Measurements from ENCODE around the gene VOPP1. TPM values are rescaled to one million over a fixed set of nuclear protein-coding genes. Genes with fewer than 3 reads are reported as not detected.

Gene VOPP1
- total RNA-seq, 6 experiments from 2014 or later = 103 to 135 (median 122) TPM

DNA sequence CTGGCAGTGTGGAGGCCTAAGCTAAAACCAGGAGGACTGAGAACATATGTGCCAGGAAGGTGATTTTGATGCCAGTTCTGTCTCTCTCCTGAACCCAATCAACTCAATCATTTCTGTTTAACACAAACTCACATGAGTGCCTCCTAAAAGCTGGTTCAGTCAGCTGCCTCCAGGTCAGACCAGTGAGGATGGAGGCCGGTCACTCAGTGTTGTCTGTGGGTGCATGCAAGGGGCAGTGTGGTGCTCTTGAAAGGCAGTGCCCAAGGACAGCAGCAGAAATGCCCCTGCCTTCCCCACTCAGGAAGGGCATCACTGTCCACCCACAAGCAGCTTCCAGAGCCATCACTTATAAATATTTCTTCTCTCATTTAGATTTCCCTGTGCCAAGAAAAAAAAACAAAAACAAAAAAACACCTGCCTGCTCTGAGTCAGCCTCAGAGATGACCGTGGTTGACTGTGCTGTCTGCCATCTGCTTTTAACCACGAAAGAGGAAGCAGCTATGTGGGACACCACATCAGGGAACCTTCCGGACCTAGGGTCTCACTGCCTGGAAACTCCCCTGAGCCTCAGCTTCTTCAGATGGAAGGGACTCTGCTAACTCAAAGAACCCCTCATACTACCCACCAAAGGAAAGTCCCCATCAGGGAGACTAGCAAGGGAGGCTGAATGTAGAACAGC is 39.1 kb downstream of the VOPP1 start:
- peaks cover 9% of the 10 kb centered on the region for H3K36me3 Mint-ChIP-seq (ENCODE audit: low read depth)
- peak overlapping the region; percentile 56 for H3K27ac Mint-ChIP-seq
- H3K4me3 Mint-ChIP-seq = peak overlapping the region; percentile 33; the same call in 1 of the 2 replicates
- peaks cover 76% of the 10 kb centered on the region for H3K4me1 Mint-ChIP-seq (ENCODE audit: low read depth)
- TF ChIP-seq, protein P1, sequence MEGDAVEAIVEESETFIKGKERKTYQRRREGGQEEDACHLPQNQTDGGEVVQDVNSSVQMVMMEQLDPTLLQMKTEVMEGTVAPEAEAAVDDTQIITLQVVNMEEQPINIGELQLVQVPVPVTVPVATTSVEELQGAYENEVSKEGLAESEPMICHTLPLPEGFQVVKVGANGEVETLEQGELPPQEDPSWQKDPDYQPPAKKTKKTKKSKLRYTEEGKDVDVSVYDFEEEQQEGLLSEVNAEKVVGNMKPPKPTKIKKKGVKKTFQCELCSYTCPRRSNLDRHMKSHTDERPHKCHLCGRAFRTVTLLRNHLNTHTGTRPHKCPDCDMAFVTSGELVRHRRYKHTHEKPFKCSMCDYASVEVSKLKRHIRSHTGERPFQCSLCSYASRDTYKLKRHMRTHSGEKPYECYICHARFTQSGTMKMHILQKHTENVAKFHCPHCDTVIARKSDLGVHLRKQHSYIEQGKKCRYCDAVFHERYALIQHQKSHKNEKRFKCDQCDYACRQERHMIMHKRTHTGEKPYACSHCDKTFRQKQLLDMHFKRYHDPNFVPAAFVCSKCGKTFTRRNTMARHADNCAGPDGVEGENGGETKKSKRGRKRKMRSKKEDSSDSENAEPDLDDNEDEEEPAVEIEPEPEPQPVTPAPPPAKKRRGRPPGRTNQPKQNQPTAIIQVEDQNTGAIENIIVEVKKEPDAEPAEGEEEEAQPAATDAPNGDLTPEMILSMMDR (IDR thresholded peaks at IDR 0.05) = no peak
- H3K27me3 Mint-ChIP-seq (ENCODE audit: insufficient read depth) = no peaks in the 10 kb centered on the region
- H3K9me3 Mint-ChIP-seq = no peaks in the 10 kb centered on the region
- DNase-seq = peak; percentile 29

DNA sequence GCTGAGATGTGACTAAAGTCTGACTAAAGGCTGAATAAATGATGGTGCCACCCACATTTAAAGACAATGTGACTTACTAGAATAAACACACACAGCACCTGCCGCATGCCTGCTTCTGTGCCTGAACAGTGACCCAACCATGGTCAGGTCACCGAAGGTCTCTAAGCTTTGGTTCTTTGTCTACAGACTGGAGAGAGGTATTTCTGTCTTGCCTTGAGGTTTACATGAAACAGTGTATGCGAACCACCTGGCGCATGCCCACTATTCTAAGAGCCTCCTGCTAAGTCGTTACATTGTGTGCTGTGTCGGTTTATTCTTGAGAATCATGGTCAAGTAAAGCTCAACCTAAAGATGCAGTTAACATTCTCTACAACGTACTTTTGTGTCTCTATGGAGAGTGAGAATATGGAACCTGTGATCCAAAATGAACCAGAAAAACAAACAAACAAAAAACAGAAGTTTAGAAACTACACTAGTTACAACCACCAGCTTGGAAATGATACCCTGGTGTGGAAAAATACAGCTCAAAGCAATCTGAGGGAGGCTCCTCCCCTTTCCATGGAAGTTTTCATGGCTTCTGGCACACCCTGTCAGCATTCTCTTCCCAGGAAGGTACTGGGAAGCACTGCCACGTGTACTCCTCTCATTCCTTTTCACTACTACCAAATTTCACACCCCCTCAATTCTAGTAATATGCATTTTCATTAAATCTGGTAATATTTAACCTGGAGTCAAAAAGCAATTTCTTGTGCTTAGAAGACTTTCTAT is 40.0 kb downstream of the VOPP1 start:
- no peak overlapping the region for H3K4me3 Mint-ChIP-seq
- H3K9me3 Mint-ChIP-seq = no peaks in the 10 kb centered on the region
- H3K36me3 Mint-ChIP-seq (ENCODE audit: low read depth) = peaks cover 5% of the 10 kb centered on the region
- TF ChIP-seq, protein P1 (IDR thresholded peaks at IDR 0.05) = no peak
- H3K4me1 Mint-ChIP-seq (ENCODE audit: low read depth) = peaks cover 68% of the 10 kb centered on the region
- H3K27ac Mint-ChIP-seq = no peak overlapping the region
- no peaks in the 10 kb centered on the region for H3K27me3 Mint-ChIP-seq (ENCODE audit: insufficient read depth)
- no peak for DNase-seq

DNA sequence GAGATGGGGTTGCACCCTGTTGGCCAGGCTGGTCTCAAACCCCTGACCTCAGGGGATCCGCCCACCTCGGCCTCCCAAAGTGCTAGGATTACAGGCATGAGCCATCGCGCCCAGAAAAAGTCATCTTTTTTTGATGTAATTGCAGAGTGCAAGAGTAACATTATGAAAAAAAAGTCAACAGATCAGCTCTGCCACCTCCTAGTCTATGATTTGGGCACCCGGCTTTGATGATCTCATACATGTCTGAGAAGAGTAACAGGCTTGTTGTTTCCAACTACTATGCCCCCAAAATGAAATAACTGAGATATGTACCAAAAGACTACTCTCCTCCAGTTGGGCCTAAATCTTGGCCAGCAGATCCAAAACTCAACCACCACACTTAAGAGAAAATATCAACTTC is 40.8 kb downstream of the VOPP1 start:
- peaks cover 5% of the 10 kb centered on the region for H3K36me3 Mint-ChIP-seq (ENCODE audit: low read depth)
- H3K9me3 Mint-ChIP-seq = no peaks in the 10 kb centered on the region
- no peak overlapping the region for H3K27ac Mint-ChIP-seq
- H3K27me3 Mint-ChIP-seq (ENCODE audit: insufficient read depth) = no peaks in the 10 kb centered on the region
- TF ChIP-seq, protein P1 (IDR thresholded peaks at IDR 0.05) = no peak
- peaks cover 61% of the 10 kb centered on the region for H3K4me1 Mint-ChIP-seq (ENCODE audit: low read depth)
- no peak for DNase-seq
- H3K4me3 Mint-ChIP-seq = no peak overlapping the region

DNA sequence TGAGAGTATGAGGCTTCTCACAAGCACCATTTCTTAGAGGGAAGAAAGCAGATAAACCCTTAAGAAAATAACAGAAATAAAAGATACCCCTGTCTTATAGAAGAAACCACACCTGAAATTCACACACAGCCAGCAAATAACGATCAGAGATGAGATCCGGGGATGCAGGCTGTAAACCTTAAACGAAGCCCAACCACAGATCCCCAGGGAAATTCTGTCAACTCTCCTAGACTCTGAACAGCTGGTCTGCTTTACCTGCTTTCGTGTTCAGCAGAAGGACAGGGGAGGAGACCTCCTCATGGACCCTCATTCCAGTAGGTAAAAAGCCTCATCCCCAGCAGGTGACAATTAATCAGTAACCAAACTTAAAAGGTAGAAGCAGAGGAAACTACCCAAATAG is 45.0 kb downstream of the VOPP1 start:
- peaks cover 41% of the 10 kb centered on the region for H3K4me1 Mint-ChIP-seq (ENCODE audit: low read depth)
- no peak overlapping the region for H3K27ac Mint-ChIP-seq
- no peaks in the 10 kb centered on the region for H3K9me3 Mint-ChIP-seq
- H3K27me3 Mint-ChIP-seq (ENCODE audit: insufficient read depth) = no peaks in the 10 kb centered on the region
- peaks cover 8% of the 10 kb centered on the region for H3K36me3 Mint-ChIP-seq (ENCODE audit: low read depth)
- no peak overlapping the region for H3K4me3 Mint-ChIP-seq
- DNase-seq = no peak
- TF ChIP-seq, protein P1 (IDR thresholded peaks at IDR 0.05) = no peak

DNA sequence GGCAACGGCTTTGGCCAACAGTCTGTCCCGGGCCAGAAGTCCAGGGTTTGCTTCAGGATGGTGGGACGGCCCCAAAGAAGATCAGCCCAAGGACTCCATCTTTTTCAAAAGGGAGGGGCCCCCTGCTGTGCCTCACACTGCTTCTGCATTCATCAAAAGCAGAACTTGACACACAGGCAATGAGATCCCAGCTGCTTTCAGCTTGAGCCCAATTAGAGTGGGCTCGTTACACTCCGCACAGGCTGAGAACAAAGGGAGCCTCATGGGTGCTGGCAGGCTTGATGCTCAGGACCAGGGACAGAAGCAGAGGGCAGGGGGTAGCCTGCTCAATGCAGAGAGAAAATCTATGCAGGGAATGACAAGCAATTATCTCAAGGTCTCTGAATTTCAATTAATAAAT is 45.5 kb downstream of the VOPP1 start:
- TF ChIP-seq, protein P1 (IDR thresholded peaks at IDR 0.05) = no peak
- Mint-ChIP-seq H3K4me1 (ENCODE audit: low read depth) (peaks cover 36% of the 10 kb centered on the region), H3K9me3 (no peaks in the 10 kb centered on the region), H3K27me3 (ENCODE audit: insufficient read depth) (no peaks in the 10 kb centered on the region), H3K36me3 (ENCODE audit: low read depth) (peaks cover 6% of the 10 kb centered on the region), H3K27ac (no peak overlapping the region), H3K4me3 (no peak overlapping the region)
- no peak for DNase-seq

Data from HFFc6 (cell line).